HEK293 (cell line): Measurements from ENCODE around the gene UCHL3.

Experiments used
- CTCF ChIA-PET: fragments of 350-600 bp; formaldehyde crosslinking; extraction: SDS; loops from one replicate; lab custom pipeline; 2021; ENCODE audit warnings: antibody characterized with exemption; lab: Yijun Ruan, JAX
- POLR2A ChIA-PET: fragments of 300-600 bp; formaldehyde crosslinking; extraction: SDS; loops from one replicate; lab custom pipeline; 2020; ENCODE audit warnings: antibody characterized with exemption, inconsistent platforms; lab: Yijun Ruan, JAX
- H3K27ac ChIP-seq: fragments of 200-500 bp; sonication (Bioruptor generic); 2 replicates; pipeline ENCODE4 v1.5.1; 2014; ENCODE audit warnings: low read depth, low read length, control low read depth, inconsistent platforms; ENCODE audit errors: extremely low read depth
- H3K36me3 ChIP-seq, 2 experiments: fragments of 200-500 bp in 1 of 2; sonication (Bioruptor generic) in 1 of 2; 1 replicate in 1 of 2; 2 replicates in 1 of 2; pipeline ENCODE4 v1.5.1; 2014 to 2017; ENCODE audit warnings: inconsistent platforms in 2 of 2, low read length in 2 of 2; ENCODE audit not compliant: control insufficient read depth in 2 of 2, insufficient read depth in 1 of 2
- H3K4me1 ChIP-seq: fragments of 200-500 bp; sonication (Bioruptor generic); 2 replicates; pipeline ENCODE4 v1.5.1; 2014; ENCODE audit warnings: mild to moderate bottlenecking, low read length, inconsistent platforms; ENCODE audit not compliant: control insufficient read depth, insufficient read depth
- H3K4me3 ChIP-seq: 2 replicates; pipeline ENCODE4 v1.5.1; 2011; ENCODE audit warnings: low read depth, mild to moderate bottlenecking, control low read depth, low read length, moderate library complexity
- H3K9me3 ChIP-seq: fragments of 200-500 bp; sonication (Bioruptor generic); 2 replicates; pipeline ENCODE4 v1.5.1; 2014; ENCODE audit warnings: low read depth, low read length, inconsistent platforms; ENCODE audit not compliant: control insufficient read depth, insufficient read depth
- GLI4 ChIP-seq: fragments of 450-650 bp; formaldehyde crosslinking; IDR thresholded peaks from 2 replicates; pipeline ENCODE4 v1.5.1; 2016; ENCODE audit warnings: missing biosample characterization, missing genetic modification characterization
- GLIS2 ChIP-seq: fragments of 450-650 bp; formaldehyde crosslinking; IDR thresholded peaks from 2 replicates; pipeline ENCODE4 v1.5.1; 2016; ENCODE audit warnings: missing biosample characterization, missing genetic modification characterization
- SP2 ChIP-seq: fragments of 450-650 bp; formaldehyde crosslinking; IDR thresholded peaks from 2 replicates; pipeline ENCODE4 v1.5.1; 2016; ENCODE audit warnings: missing biosample characterization, missing genetic modification characterization
- TCF7L2 ChIP-seq: IDR thresholded peaks from 2 replicates; pipeline ENCODE4 v1.6.1; 2011; ENCODE audit warnings: low read depth, mild to moderate bottlenecking, inconsistent platforms, low read length, moderate library complexity, borderline replicate concordance
- WT1 ChIP-seq: fragments of 450-650 bp; formaldehyde crosslinking; IDR thresholded peaks from 2 replicates; pipeline ENCODE4 v1.5.1; 2016; ENCODE audit warnings: missing biosample characterization, missing genetic modification characterization
- ZBTB17 ChIP-seq: fragments of 450-650 bp; formaldehyde crosslinking; IDR thresholded peaks from 2 replicates; pipeline ENCODE4 v1.5.1; 2016; ENCODE audit warnings: missing biosample characterization, missing genetic modification characterization
- ZBTB26 ChIP-seq: fragments of 450-650 bp; formaldehyde crosslinking; optimal IDR thresholded peaks from 2 replicates; pipeline ENCODE3; 2016; ENCODE audit warnings: missing biosample characterization, mild to moderate bottlenecking, missing genetic modification characterization
- ZEB2 ChIP-seq: fragments of 450-650 bp; formaldehyde crosslinking; IDR thresholded peaks from 2 replicates; pipeline ENCODE4 v1.5.1; 2016; ENCODE audit warnings: missing biosample characterization, missing genetic modification characterization
- ZNF169 ChIP-seq: fragments of 450-650 bp; formaldehyde crosslinking; IDR thresholded peaks from 2 replicates; pipeline ENCODE4 v1.5.1; 2016; ENCODE audit warnings: missing biosample characterization, missing genetic modification characterization
- ZNF214 ChIP-seq: fragments of 450-650 bp; formaldehyde crosslinking; IDR thresholded peaks from 2 replicates; pipeline ENCODE4 v1.5.1; 2017; ENCODE audit warnings: missing biosample characterization, mild to moderate bottlenecking, missing genetic modification characterization, borderline replicate concordance
- ZNF274 ChIP-seq, 2 experiments: fragments of 200-500 bp in 1 of 2; fragments of 450-650 bp in 1 of 2; sonication (Bioruptor generic) in 1 of 2; formaldehyde crosslinking in 1 of 2; IDR thresholded peaks; 2 replicates each; pipeline versions ENCODE4 v1.5.1 to v1.6.1; 2014 to 2016; ENCODE audit warnings: borderline replicate concordance in 1 of 2, inconsistent platforms in 1 of 2, low read length in 1 of 2, missing biosample characterization in 1 of 2, missing genetic modification characterization in 1 of 2
- ZNF302 ChIP-seq: fragments of 450-650 bp; formaldehyde crosslinking; IDR thresholded peaks from 2 replicates; pipeline ENCODE4 v1.5.1; 2016; ENCODE audit warnings: missing biosample characterization, missing genetic modification characterization, low read depth
- ZNF324 ChIP-seq: fragments of 450-650 bp; formaldehyde crosslinking; IDR thresholded peaks from 2 replicates; pipeline ENCODE4 v1.5.1; 2016; ENCODE audit warnings: missing biosample characterization, missing genetic modification characterization
- ZNF423 ChIP-seq: fragments of 450-650 bp; formaldehyde crosslinking; IDR thresholded peaks from 2 replicates; pipeline ENCODE4 v1.5.1; 2016; ENCODE audit warnings: missing biosample characterization, missing genetic modification characterization
- ZNF501 ChIP-seq: fragments of 450-650 bp; formaldehyde crosslinking; IDR thresholded peaks from 2 replicates; pipeline ENCODE4 v1.5.1; 2016; ENCODE audit warnings: missing biosample characterization, missing genetic modification characterization
- ZNF513 ChIP-seq: fragments of 450-650 bp; IDR thresholded peaks from 2 replicates; pipeline ENCODE4 v1.5.1; 2018; ENCODE audit warnings: missing biosample characterization, missing genetic modification characterization
- ZNF658 ChIP-seq: fragments of 450-650 bp; formaldehyde crosslinking; IDR thresholded peaks from 2 replicates; pipeline ENCODE4; 2016; ENCODE audit warnings: missing biosample characterization, missing genetic modification characterization
- ZNF660 ChIP-seq: fragments of 450-650 bp; IDR thresholded peaks from 2 replicates; pipeline ENCODE4 v1.5.1; 2018; ENCODE audit warnings: missing biosample characterization, mild to moderate bottlenecking, missing genetic modification characterization
- ZNF768 ChIP-seq: fragments of 450-650 bp; formaldehyde crosslinking; IDR thresholded peaks from 2 replicates; pipeline ENCODE4 v1.5.1; 2018; ENCODE audit warnings: missing biosample characterization, mild to moderate bottlenecking, missing genetic modification characterization
- TF ChIP-seq, protein P1 (sequence below): fragments of 450-650 bp; formaldehyde crosslinking; IDR thresholded peaks from 2 replicates; pipeline ENCODE4 v1.5.1; 2016; ENCODE audit warnings: missing biosample characterization, missing genetic modification characterization, borderline replicate concordance
- TF ChIP-seq, protein P2 (sequence below): fragments of 450-650 bp; formaldehyde crosslinking; IDR thresholded peaks from 2 replicates; pipeline ENCODE4 v1.5.1; 2017; ENCODE audit warnings: missing biosample characterization, missing genetic modification characterization
- TF ChIP-seq, protein P3 (sequence below): fragments of 450-650 bp; formaldehyde crosslinking; IDR thresholded peaks from 2 replicates; pipeline ENCODE4 v1.5.0; 2017; ENCODE audit warnings: missing biosample characterization, missing genetic modification characterization, borderline replicate concordance
- TF ChIP-seq, protein P4 (sequence below): fragments of 450-650 bp; formaldehyde crosslinking; IDR thresholded peaks from 2 replicates; pipeline ENCODE4 v1.5.1; 2016; ENCODE audit warnings: missing biosample characterization, missing genetic modification characterization

UCHL3 gene

DNA sequence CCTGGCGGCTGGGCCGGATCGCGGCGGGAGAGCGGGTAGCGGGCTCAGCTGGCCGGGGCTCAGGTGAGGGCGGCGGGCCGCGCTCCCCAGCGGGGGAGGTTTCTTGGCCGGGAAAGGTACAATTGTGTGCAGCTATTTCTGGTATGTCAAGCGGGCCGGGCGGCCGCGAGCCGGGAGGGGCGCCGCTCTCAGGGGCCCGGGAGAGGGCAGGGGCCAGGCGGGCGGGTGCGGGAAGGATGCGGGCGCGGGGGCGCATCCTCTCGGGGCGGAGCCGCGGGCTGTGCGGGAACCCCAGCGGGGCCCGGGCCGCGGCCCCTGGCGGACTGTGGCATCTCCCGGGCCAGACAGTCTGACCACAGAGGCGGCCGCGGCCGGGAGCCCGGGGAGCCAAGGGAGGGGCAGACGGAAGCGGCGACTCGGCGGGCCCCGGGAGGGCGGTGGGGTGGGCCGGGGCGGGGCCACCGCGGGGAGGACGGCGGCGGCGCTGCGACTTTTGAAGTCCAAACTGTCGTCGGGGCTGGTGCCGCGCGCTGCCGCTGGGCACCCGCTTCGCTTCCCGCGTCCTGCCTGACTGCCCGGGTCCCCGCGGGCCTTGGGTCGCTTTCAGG lies 86.3 kb downstream of the UCHL3 start, which contains the start of gene LMO7:
LMO7 (plus strand) TSS at position 503 of the 608 bp plus-strand sequence. CDS start 328 bp downstream, outside the sequence.
- H3K4me3 ChIP-seq, result peak within 1 kb of the TSS; percentile 55
- ChIA-PET CTCF (interaction anchor here (0.5 to 0.6 kb wide), 3 partner anchors 62 to 152 kb away, joined by 3 read pairs; no protein-coding TSS in a partner anchor), POLR2A (no interaction called here)
- H3K4me1 ChIP-seq, result no peaks in the 10 kb centered on the region
- peaks cover 0 to 3% of the 10 kb centered on the region in 2 experiments; a peak in 1 of 3 replicates for H3K36me3 ChIP-seq
- TF ChIP-seq ZNF660 (tag by site-specific recombination) (peak; percentile 58; the same call in 1 of the 2 replicates), ZNF658 (tag by site-specific recombination) (no peak), ZBTB17 (tag by site-specific recombination) (no peak), ZNF214 (no peak), ZNF324 (no peak), ZBTB26 (tag by site-specific recombination) (peak; percentile 72), ZNF768 (tag by site-specific recombination) (no peak), TCF7L2 (peak; percentile 86; the same call in 1 of the 2 replicates), ZNF169 (no peak), ZNF513 (no peak), GLIS2 (tag by site-specific recombination) (no peak; the same call in 1 of the 2 replicates)
- TF ChIP-seq, protein P1, sequence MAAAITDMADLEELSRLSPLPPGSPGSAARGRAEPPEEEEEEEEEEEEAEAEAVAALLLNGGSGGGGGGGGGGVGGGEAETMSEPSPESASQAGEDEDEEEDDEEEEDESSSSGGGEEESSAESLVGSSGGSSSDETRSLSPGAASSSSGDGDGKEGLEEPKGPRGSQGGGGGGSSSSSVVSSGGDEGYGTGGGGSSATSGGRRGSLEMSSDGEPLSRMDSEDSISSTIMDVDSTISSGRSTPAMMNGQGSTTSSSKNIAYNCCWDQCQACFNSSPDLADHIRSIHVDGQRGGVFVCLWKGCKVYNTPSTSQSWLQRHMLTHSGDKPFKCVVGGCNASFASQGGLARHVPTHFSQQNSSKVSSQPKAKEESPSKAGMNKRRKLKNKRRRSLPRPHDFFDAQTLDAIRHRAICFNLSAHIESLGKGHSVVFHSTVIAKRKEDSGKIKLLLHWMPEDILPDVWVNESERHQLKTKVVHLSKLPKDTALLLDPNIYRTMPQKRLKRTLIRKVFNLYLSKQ (tag by site-specific recombination), result no peak
- TF ChIP-seq, protein P2, sequence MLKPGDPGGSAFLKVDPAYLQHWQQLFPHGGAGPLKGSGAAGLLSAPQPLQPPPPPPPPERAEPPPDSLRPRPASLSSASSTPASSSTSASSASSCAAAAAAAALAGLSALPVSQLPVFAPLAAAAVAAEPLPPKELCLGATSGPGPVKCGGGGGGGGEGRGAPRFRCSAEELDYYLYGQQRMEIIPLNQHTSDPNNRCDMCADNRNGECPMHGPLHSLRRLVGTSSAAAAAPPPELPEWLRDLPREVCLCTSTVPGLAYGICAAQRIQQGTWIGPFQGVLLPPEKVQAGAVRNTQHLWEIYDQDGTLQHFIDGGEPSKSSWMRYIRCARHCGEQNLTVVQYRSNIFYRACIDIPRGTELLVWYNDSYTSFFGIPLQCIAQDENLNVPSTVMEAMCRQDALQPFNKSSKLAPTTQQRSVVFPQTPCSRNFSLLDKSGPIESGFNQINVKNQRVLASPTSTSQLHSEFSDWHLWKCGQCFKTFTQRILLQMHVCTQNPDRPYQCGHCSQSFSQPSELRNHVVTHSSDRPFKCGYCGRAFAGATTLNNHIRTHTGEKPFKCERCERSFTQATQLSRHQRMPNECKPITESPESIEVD (tag by site-specific recombination), result no peak
- no peak within 1 kb of the TSS; the same call in 1 of the 2 replicates for H3K27ac ChIP-seq
- H3K9me3 ChIP-seq, result no peaks in the 10 kb centered on the region

DNA sequence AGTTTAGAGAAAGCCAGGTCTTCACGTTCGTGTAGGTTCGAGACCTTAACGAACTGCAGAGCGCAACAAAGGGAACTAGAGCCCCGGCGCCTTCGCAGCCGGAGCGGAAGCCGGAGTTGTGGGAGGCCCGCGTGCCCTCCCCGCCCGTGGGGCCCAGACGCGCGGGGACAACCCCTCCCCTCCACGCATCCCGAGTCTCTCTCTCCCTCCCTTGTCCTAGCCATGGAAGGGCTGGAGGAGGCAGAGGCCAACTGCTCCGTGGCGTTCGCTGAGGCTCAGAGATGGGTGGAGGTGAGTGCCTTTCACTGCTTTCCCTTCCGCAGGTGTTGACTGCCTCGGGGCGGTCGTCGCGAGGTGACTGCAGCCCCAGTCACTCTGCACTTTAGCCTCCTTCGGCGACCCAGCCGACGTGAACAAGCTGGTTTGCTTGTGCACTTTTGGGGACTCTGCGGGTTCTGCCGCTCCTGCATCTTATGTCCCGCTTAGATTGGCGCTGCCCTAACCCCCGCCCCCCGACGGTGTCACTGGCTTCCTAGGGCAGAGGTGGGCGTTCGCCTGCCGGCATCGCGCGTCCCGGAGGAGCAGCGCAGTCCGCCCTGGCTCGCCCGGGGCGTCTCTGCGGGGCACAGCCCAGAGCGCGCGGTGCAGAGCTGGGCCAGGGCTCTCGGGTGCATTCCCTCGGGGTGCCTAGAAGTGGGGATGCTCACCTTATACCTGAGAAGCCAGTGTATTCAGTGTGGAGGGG lies 87.0 kb downstream of the UCHL3 start:
- Histone ChIP-seq H3K36me3 (peaks cover 0 to 8% of the 10 kb centered on the region in 2 experiments; a peak in 1 of 3 replicates), H3K9me3 (no peaks in the 10 kb centered on the region), H3K4me3 (peak overlapping the region; percentile 55), H3K4me1 (no peaks in the 10 kb centered on the region), H3K27ac (no peak overlapping the region; the same call in 1 of the 2 replicates)
- ChIA-PET CTCF (interaction anchor here (0.6 to 1.4 kb wide), 3 partner anchors 62 to 154 kb away, joined by 3 read pairs; partner anchors contain the start of gene TBC1D4), POLR2A (no interaction called here)
- peak; percentile 85 for TF ChIP-seq ZNF501 (tag by site-specific recombination)
- no peak for TF ChIP-seq WT1
- TF ChIP-seq ZNF274 (IDR thresholded peaks at IDR 0.05; ENCODE audit: low read length), result no peak
- TF ChIP-seq ZNF274 (tag by site-specific recombination; IDR thresholded peaks at IDR 0.05; ENCODE audit: borderline replicate concordance), result no peak
- peak; percentile 56 for TF ChIP-seq ZEB2 (tag by site-specific recombination)
- TF ChIP-seq, protein P3, sequence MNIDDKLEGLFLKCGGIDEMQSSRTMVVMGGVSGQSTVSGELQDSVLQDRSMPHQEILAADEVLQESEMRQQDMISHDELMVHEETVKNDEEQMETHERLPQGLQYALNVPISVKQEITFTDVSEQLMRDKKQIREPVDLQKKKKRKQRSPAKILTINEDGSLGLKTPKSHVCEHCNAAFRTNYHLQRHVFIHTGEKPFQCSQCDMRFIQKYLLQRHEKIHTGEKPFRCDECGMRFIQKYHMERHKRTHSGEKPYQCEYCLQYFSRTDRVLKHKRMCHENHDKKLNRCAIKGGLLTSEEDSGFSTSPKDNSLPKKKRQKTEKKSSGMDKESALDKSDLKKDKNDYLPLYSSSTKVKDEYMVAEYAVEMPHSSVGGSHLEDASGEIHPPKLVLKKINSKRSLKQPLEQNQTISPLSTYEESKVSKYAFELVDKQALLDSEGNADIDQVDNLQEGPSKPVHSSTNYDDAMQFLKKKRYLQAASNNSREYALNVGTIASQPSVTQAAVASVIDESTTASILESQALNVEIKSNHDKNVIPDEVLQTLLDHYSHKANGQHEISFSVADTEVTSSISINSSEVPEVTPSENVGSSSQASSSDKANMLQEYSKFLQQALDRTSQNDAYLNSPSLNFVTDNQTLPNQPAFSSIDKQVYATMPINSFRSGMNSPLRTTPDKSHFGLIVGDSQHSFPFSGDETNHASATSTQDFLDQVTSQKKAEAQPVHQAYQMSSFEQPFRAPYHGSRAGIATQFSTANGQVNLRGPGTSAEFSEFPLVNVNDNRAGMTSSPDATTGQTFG, result no peak
- TF ChIP-seq, protein P4, sequence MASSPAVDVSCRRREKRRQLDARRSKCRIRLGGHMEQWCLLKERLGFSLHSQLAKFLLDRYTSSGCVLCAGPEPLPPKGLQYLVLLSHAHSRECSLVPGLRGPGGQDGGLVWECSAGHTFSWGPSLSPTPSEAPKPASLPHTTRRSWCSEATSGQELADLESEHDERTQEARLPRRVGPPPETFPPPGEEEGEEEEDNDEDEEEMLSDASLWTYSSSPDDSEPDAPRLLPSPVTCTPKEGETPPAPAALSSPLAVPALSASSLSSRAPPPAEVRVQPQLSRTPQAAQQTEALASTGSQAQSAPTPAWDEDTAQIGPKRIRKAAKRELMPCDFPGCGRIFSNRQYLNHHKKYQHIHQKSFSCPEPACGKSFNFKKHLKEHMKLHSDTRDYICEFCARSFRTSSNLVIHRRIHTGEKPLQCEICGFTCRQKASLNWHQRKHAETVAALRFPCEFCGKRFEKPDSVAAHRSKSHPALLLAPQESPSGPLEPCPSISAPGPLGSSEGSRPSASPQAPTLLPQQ, result peak; percentile 83
- no peak for TF ChIP-seq ZNF423 (tag by site-specific recombination)
- no peak for TF ChIP-seq SP2 (tag by site-specific recombination)
- no peak for TF ChIP-seq GLI4 (tag by site-specific recombination)
- TF ChIP-seq ZNF302 (tag by site-specific recombination), result no peak
